Measurements from ENCODE around the gene ACBD4.

DNA sequence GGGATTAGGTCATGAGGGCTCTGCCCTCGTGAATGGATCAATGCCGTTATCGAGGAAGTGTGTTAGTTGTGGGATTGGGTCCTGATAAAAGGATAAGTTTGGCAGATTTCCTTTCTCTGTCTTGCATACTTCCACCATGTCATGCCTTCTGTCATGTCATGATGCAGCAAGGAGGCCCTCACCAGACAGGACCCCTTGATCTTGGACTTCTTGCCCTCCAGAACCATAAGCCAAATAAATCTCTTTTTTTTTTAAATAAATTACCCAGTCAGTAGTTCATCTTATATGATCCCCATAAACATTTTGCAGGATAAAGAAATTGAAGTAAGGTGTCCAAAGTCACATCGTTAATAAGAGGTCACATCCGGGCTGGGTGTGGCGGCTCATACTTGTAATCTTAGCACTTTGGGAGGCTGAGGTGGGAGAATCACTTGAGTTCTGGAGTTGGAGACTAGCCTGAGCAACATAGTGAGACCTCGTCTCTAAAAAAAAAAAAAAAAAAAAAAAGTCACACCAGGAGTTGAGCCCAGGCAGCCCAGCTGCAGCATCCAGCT lies 51.4 kb downstream of the ACBD4 start:
- TF ChIP-seq, protein P1, sequence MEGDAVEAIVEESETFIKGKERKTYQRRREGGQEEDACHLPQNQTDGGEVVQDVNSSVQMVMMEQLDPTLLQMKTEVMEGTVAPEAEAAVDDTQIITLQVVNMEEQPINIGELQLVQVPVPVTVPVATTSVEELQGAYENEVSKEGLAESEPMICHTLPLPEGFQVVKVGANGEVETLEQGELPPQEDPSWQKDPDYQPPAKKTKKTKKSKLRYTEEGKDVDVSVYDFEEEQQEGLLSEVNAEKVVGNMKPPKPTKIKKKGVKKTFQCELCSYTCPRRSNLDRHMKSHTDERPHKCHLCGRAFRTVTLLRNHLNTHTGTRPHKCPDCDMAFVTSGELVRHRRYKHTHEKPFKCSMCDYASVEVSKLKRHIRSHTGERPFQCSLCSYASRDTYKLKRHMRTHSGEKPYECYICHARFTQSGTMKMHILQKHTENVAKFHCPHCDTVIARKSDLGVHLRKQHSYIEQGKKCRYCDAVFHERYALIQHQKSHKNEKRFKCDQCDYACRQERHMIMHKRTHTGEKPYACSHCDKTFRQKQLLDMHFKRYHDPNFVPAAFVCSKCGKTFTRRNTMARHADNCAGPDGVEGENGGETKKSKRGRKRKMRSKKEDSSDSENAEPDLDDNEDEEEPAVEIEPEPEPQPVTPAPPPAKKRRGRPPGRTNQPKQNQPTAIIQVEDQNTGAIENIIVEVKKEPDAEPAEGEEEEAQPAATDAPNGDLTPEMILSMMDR (IDR thresholded peaks at IDR 0.05): no peak
- TF ChIP-seq POLR2AphosphoS5 (IDR thresholded peaks at IDR 0.05; ENCODE audit: low read depth, low read length): no peak

Measured in Panc1 (cell line).